GM18858 (cell line): ENCODE data around the gene SLC25A34.

ENCODE experiments used
- ATAC-seq: cut with Tn5 transposase; IDR thresholded peaks from one replicate; pipeline ENCODE4 v1.9.1; 2021; ENCODE audit not compliant: unreplicated experiment

SLC25A34 gene

DNA sequence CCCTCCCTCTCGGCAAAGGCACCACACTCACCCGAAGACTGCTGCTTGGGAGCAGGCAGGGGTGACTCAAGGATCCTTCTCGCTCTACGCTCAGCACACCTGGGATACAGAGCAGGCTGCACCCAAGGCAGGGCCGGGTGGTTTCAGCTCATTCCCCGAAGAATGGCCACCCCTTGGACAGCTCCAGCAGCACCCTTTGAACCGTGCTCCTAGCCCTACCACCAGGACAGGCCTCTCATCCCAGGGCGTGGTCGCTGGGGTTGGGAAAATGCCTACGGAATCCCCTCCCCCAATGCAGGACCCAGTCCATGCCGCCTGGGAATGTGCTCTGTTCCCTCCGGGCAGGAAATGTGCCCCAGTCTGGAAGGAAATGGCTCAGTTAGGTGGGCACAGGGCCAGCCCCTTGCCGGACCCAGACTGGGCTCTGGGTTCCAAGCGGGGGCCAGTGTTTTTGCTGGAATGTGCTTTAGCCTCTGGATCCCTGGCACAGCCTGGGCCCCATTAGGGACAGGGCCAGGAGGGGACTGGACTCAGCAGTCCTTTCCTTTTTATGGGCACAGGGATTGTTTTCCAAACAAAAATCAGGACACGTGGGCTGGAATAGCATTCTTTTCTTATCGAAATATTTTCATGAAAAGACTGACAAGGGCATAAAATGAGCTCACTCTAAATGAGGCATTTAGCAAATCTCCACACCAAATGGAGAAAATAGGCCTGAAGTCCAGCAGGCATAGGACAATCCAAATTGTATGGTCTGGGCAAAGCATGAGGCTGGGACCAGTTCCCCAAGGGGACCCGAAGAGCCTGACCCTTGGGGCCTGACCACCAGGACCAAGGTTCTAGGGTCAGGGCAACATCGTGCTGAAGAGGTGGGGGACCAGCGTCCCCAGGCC, 13.6 kb downstream of the SLC25A34 start:
- ATAC-seq: no peak

DNA sequence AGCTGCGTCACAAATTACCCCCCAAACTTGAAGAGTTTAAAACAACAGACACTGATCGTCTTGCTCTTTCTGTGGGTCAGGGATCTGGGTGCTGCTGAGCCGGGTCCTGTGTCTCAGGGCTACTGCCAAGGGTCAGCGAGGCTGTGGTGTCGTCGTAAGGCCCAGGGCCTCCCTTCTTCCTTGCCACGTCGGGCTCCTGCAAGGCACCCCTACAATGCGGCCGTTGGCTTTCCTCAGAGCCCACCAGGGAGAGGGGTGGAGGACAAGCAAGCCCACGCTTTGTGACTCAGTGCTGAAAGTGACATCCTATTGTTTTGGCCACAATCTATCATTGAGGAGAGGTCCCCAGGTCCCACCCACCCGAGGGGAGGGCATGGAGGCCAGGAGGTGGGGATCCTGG, 14.9 kb downstream of the SLC25A34 start:
- ATAC-seq: no peak

- no peak for ATAC-seq
Measured at GRCh38 chr1:15751717-15752116, 15.7 kb downstream of the SLC25A34 start.

GRCh38 chr1:15753776-15754175, 17.7 kb downstream of the SLC25A34 start:
- ATAC-seq: no peak

- no peak for ATAC-seq
Measured at GRCh38 chr1:15755021-15755645, 19.1 kb downstream of the SLC25A34 start.

- no peak for ATAC-seq
Measured at GRCh38 chr1:15755646-15756040, 19.6 kb downstream of the SLC25A34 start.

- ATAC-seq: no peak
Measured at GRCh38 chr1:15756143-15757015, 20.3 kb downstream of the SLC25A34 start.

GRCh38 chr1:15757016-15757543, 21.0 kb downstream of the SLC25A34 start:
- no peak for ATAC-seq

DNA sequence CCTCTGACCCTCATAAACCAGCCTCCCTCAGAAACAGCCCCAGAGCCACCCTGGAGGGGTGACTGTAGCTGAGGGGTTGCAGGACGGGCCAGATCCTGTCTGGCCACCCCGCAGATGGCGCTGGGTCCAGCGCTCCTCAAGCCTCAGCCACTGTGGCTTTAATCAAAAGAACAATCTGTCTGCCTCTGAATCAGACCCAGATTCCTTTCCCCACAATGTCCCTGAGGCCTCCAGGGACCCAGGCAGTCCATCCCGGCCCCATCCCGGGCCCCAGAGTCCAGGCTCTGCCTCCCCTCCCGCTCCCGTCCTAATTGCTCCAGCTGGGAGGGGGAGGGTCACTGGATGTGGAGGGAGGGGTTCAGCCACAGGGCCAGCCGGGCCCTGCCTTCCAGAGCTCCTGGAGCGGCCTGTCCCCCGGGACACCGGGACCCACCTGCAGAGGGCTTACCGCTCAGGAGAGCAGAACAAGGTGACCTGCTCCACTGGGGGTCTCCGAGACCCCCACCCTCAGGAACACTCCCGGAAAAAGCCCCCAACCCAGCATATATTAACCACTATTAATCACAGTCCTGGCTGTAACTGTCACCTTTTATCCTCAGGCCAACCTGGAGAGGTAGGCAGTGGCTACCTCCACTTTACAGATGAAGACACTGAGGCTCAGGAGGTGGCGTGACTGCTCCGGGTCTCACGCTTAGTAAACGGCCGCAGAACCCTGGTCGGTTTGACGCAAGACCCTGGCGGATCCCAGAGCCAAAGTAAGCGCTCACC, 21.7 kb downstream of the SLC25A34 start:
- no peak for ATAC-seq

GRCh38 chr1:15758343-15758931, 22.4 kb downstream of the SLC25A34 start, which contains the start of gene FBLIM1:
Gene FBLIM1 (plus strand): TSS chr1:15758795. CDS start chr1:15764984, 6,189 bp downstream.
- ATAC-seq: no peak

DNA sequence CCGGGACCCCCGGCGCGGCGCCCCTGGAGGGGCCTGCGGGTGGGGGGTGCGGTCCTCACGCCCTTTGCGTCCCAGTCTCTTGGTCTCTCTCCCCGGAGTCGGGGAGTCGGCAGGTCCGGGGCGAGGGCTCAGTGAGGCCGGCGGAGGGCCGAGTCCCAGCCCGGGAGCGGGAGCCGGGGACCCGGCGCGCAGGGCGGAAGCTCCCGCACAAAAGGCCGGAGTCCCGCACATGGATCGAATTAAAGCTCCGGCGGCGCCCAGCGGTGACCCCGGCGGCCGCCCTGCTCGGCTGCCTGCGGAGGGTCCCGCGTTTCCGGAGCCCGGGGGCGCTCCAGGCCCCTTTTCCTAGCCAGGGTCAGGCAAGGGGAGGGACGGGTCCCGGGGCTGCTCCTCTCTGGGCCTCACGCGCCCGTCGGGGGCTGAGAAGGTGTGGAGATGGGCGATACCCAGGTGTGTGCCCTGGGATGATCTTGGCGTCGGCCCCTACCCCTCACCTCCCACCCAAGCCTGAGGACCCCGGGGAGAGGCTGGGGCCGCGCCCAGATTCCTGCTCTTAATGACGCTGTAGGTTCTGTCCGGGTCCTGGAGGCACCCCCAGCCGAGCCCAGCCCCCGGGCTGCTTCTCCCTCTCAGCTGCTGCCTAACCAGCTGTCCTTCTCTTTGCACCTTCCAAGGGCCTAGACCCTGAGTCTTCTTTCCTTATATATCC, 23.0 kb downstream of the SLC25A34 start:
- ATAC-seq: no peak

DNA sequence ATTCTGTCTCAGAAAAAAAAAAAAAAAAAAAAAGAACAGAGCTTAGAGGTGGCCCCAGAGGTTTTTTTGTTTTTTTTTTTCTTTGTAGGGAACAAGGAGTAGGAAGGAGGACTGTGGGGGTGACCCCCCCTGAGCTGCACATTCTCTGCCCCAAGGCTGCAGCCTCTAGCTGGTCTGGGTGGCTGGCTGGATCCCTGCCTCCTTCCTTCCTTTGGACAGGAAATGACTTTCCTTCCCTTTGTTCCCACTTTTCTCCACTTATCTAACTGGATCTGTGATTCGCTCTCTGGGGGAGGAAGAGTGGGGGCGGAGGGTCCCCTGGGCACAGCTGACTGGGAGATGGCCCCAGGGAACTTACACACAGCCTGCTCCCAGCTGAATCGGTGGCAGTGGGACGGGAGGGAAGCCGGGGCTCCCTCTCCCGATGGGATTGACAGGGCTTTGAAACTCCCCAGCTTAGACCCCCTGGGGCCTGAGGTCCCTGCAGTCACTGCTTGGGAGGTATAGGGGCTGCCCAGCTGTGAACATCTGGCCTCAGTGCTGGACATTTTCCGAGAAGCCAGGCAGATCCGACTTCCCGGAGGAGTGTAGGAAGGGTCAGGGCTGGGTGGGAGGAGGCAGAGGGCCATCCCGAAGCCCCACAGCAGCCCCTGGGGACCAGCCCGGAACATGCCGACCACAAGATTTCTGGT, 24.6 kb downstream of the SLC25A34 start:
- ATAC-seq: no peak

DNA sequence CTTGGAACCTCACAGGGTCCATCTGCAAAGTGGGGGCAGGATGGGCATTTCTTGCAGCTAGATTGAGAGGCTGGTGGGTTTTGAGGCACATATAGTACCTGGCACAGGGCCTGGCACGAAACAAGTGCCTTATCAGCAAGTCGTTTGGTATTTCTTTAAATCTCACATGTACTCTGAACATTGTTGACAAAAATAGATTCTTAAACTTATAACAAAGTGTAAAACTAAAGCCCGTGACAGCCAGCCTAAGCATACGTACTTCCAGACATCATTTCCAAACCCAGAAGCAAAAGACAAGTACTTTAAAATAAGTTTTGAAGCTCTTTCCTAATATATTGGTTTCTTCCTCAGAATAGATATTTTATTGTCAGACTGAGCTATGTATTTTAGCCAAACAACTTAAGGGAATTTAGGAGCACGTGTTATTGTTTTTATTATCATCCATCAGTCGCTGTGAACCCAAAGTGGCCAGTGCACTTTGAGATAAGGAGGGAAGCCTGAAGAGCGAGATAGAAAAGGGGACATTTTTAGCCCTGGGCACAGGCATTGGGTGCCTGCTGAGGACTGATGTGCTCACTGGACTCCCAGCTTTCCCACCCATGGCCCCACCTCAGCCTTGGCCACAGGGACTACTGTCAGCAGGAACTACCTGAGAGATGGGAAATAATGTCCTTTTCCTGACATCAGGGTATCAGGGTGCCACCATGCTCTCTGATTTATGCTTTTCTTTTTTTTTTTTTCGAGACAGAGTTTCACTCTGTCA, 25.5 kb downstream of the SLC25A34 start:
- no peak for ATAC-seq

DNA sequence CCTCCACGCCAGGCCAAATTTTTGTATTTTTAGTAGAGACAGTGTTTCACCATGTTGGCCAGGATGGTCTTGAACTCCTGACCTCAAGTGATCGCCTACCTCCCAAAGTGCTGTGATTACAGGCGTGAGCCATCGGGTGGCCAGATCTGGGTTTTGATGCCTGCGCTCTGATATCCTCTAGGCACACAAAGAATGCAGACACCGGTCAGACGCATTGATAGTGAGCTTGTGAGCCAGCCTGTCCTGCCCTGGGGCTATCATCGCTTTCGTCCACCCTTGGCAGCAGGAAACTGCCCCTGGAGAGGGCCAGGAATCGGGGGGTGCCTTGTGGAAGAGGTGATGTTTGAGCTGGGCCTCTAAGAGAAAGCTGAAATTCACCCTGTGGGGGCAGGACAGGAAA, 26.5 kb downstream of the SLC25A34 start:
- ATAC-seq: no peak

DNA sequence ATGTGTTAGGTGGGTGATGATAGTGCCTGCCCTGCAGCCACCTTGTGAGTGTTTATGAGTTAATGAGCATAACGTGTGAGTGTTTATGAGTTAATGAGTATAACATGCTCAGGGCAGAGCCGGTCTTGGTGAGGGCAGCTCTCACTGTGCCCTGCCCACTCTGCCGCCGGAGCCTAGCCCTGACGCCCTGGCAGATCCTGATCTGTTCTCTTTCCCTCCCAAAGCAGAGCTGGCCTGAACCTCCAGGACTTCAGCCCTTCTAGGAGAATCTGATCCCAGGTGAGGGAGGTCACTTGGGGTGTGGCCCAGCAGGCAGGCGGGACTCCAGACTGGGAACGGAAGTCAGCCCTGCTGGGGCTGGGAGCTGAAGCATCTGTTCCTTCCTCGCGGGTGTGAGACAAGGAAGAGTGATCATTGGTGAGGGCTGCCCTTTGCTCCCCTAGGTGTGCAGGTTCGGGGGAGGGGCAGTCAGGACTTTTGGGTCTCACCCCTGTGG, 28.3 kb downstream of the SLC25A34 start:
- no peak for ATAC-seq

- no peak for ATAC-seq
Measured at GRCh38 chr1:15764890-15765289, 28.8 kb downstream of the SLC25A34 start.

DNA sequence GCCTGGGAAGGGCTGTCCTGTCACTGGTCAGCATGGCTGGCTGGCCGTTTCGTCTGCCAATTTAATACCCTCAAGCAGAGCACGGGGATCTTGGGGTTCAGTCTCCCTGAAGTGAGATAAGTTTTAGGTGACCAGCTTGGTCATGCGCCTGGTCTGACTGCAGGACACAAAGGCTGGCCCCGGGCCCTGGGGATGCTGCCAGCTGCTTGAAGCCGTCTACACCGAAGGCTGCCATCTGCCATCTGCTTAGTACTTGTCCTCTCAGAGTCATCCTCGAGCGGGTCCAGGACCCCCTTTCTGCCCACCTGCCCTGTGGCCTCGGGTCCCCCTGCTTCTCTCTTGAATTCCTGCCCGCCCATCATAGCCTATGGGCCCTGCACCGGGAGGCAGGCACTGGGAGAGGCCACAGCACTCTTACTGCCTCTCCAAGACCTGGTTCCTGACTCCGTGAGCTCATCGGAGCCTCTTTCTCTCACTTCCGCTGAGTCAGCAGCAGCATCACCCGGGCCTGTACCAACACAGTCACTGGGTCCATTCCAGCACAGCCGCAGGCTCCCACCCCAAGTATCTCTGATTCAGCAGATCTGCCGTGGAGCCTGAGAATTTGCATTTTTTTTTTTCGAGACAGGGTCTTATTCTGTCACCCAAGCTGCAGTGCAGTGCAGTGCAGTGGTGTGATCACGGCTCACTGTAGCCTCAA, 29.6 kb downstream of the SLC25A34 start:
- no peak for ATAC-seq
